Fibroblast of lung (primary cell): ENCODE measurements around the gene SH2D3C.

Experiments used
- CTCF ChIP-seq, 2 donors: IDR thresholded peaks in 1 of 2; conservative IDR thresholded peaks in 1 of 2; 1 replicate in 1 of 2; 2 replicates in 1 of 2; pipeline ENCODE4 v1.5.1; 2011 to 2012; ENCODE audit warnings: low read length in 2 of 2, control low read depth in 1 of 2, inconsistent platforms in 1 of 2, low read depth in 1 of 2, mild to moderate bottlenecking in 1 of 2
- EZH2 ChIP-seq: IDR thresholded peaks from 2 replicates; pipeline ENCODE4 v1.5.1; 2012; ENCODE audit warnings: low read length, control low read depth, mild to moderate bottlenecking; ENCODE audit errors: missing control alignments

GRCh38 chr9:127813686-127814226 lies 35.3 kb upstream of the SH2D3C start:
- no peak for TF ChIP-seq CTCF (conservative IDR thresholded peaks at IDR 0.05 in 1 of 2, IDR thresholded peaks at IDR 0.05 in 1 of 2; ENCODE audit: low read depth in 1 of 2, low read length in 2 of 2)
- TF ChIP-seq EZH2, result no peak
